Activated CD4-positive, alpha-beta T cell treated with anti-CD3 and anti-CD28 coated beads for 24 hours (primary cell): ENCODE measurements around the gene ESCO1.
"Not testable (repeated sequence)": the region's sequence is repeated elsewhere in the genome, so short reads cannot be mapped to it uniquely, and the experiment has no call there.

Source experiments
- DNase-seq, 2 donors: peaks; one replicate each; pipeline ENCODE4 v3.0.0-alpha.2; 2020; ENCODE audit warnings: low read depth in 2 of 2

ESCO1 gene

DNA sequence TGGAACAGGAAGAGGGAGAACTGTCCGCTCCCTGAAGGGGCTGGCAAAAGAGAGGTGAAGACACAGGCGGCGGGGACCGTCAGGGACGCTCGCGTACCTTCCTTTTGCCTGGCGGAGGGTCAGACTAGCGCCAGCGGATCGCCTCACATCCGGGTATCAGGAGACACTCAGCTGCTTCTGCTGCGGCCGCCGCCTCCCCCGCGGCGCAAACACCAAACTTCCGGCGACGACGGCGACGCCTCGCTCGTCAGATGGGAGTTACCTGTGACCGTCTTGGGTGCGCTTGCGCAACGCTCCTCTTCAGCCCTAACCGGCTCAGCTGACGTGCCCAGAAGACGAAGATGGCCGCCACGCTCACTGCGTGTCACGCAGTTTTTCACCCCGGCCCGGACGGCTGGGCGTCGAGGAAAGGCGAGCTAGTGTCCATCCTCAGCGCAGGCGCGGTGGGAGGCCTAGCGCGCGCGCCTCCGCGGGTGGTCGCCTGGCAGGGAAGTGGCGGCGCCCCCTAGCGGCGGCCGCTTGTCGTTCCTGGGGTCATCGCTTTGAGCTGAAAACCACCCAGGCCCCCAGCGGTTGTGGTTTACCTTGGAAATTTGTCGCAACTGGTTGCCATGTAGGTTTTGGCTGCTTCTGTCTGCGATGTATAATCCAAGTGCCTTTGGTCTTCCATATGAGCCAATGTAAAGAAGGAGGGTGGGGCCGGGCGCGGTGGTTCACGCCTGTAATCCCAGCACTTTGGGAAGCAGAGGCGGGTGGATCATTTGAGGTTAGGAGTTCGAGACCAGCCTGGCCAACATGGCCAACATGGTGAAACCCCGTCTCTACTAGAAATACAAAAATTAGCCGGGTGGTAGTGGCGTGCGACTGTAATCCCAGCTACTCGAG lies at the start of gene ESCO1:
ESCO1 (minus strand) TSS at position 179 of the 885 bp plus-strand sequence. CDS start 25,861 bp downstream, outside the sequence.
- peak; percentile 82 to 89 for DNase-seq

GRCh38 chr18:21640375-21640774 lies 39.9 kb upstream of the ESCO1 start:
- not testable (repeated sequence) for DNase-seq

DNA sequence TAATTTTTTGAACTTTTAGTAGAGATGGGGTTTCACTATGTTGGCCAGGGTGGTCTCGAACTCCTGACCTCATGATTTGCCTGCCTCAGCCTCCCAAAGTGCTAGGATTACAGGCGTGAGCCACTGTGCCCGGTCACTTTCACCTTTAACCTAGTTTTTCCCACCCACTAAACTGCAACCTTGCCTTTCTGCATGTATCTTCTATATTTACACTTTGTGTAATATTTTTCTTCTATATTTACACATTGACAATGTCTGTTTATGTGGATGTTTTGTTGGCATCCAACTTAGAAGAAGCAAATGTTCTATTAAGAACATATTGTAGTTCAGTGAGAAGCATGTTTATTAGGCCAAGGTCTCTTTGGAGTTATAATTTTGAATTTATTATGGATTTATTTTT lies 38.3 kb upstream of the ESCO1 start:
- no peak for DNase-seq

GRCh38 chr18:21636769-21637168 lies 36.3 kb upstream of the ESCO1 start:
- DNase-seq, result no peak

DNA sequence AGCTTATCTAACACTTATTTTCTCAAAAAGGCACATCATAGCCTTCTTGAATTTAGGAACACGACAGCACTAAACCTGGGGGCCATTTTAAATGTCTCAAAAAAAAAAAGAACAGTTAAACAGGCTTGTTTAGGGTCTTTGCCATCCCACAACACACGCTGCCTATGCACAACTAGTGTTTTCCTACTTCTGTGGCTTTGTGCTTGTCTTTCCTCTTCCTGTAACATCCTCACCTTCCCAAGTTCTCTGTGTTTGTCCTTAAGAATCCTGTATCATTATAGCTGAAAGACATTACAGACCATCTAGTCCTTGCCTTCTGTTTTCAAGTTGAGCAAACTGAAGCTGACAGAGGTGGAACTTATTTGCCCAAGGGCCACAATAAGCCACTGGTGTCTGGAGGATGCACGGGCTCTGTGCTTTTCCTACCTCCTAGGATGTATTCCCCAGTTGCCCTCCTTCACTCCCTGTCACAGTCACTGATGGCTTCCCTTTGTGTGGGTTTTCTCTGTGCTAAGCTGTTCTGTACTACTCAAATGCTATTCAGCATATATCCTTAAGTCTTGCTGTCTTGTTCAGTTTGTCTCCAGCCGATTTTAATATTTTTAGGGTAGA lies 34.2 kb upstream of the ESCO1 start:
- no peak for DNase-seq

GRCh38 chr18:21632393-21632792 lies 31.9 kb upstream of the ESCO1 start:
- DNase-seq, result no peak

DNA sequence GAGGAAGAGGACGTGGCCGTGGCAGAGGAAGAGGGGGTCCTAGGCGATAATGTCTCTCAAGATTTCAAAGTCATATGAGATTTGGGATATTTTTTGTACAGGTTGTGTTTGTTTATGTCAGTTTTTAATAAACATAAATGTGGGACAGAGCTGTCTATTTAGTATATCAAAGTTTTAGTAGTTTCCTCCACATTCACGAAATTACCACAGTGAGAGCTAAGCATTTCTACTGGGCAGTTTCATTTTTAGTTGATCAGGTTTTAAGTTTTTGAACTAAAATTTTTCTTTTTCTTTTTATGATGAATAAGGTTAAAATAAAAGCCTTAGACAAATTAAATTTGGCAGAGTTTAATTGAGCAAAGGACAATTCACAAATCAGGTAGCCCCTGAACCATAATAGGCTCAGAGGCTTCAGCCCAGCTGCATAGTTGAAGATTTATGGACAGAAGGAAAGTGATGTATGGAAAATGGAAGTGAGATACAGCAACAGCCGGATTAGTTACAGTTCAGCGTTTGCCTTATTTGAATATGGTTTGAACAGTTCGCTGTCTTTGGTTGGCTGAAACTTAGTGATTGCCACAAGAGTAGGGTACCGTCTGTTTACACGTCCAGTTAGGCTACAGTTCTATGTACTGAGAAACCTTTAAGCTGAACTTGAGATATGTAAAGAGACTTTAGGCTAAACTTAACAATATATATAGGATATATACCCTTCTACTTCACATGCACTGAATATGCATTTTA lies 28.8 kb upstream of the ESCO1 start:
- DNase-seq, result no peak

- DNase-seq, result not testable (repeated sequence)
Measured at GRCh38 chr18:21621640-21622039, 21.1 kb upstream of the ESCO1 start.

DNA sequence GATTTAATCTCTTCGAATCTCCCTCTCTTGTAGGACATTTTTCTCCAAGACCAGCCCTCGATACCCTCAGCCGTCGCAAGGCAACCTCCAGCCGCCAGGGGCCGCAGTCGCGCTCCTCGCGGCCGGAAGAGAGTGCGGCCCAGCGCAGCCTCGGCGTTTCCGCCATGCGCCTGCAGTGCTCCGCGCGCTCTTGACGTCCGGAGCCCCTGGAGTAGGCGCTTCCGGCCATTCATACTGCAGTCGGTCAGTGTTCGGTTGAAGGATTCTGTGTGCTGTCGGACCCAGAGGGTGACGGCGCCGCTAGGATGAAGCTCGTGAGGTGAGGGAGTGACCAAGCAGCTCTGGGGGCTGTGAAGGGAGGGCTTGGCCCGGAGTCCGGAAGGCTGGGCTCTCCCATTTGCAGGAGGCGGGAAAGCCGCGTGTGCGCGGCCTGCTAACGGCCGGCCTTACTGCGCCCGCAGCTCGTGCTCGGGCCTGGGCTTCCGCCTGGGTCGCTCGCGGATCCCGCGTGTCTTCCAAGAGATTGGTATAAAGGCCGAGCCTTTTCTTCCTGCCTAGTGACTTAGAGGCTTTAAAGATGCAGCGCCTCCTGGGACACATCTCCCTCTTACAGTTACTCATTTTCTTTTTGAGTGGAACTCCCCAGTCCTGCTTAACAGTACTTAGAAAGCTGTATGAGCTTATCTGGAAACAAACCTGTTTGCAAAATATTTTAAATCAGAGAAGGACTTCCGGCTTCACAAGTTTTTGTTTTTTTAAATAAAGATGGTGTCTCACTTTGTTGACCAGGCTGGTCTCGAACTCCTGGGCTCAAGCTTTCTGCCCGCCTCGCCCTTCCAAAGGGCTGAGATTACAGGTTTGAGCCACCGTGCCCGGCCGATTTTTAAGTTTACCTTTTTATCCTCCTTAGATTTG lies 11.9 kb upstream of the ESCO1 start, which contains the start of gene SNRPD1:
SNRPD1 (plus strand) TSS at position 190 of the 915 bp plus-strand sequence; CDS start at position 306, 116 bp downstream.
- DNase-seq, result peak; percentile 81 to 82

DNA sequence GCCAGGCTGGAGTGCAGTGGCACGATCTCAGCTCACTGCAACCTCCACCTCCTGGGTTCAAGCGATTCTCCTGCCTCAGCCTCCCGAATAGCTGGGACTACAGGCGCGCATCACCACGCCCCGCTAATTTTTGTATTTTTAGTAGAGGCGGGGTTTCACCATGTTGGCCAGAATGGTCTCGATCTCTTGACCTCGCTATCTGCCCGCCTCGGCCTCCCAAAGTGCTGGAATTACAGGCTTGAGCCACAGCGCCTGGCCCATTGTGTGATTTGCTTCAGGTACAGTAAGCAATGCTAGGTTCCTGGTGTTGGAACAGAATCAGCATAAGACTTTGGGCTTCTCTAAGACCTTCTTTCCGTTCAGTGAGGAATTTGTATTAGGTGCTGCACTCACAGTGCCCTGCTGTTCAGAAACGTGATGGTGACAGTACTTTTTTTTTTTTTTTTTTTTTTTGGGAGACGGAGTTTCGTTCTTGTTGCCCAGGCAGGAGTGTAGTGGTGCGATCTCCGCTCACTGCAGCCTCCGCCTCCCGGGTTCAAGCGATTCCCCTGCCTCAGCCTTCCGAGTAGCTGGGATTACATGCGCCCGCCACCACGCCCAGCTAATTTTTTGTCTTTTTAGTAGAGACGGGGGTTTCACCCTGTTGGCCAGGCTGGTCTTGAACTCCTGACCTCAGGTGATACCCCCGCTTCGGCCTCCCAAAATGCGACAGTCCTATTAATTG lies 11.1 kb upstream of the ESCO1 start:
- not testable (repeated sequence) for DNase-seq

GRCh38 chr18:21605213-21605612 lies 4.7 kb upstream of the ESCO1 start:
- no peak for DNase-seq

DNA sequence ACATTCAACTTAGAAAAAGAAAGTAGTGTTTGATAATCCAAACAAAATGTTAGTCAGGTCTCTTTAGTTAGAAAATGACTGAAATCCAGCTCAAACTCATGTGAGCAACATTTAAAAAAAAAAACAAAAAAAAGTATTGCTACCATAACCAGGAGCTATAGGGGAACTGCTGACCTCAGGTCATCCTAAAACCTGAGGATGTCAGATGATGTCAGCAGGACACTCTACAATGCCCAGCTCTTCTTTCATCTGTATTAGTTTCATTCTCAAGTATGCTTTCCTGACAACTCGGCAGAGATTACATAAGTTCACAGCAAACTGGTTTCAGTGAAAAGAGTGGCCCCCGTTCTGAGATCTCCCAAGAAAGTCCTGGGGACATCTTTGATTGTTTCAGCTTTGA lies 4.2 kb upstream of the ESCO1 start:
- DNase-seq, result no peak

- DNase-seq, result no peak
Measured at GRCh38 chr18:21602299-21602587, 1.7 kb upstream of the ESCO1 start.

GRCh38 chr18:21599585-21600525 lies 649 bp downstream of the ESCO1 start:
- peak in 1 of 2 donors; percentile 31 for DNase-seq

DNA sequence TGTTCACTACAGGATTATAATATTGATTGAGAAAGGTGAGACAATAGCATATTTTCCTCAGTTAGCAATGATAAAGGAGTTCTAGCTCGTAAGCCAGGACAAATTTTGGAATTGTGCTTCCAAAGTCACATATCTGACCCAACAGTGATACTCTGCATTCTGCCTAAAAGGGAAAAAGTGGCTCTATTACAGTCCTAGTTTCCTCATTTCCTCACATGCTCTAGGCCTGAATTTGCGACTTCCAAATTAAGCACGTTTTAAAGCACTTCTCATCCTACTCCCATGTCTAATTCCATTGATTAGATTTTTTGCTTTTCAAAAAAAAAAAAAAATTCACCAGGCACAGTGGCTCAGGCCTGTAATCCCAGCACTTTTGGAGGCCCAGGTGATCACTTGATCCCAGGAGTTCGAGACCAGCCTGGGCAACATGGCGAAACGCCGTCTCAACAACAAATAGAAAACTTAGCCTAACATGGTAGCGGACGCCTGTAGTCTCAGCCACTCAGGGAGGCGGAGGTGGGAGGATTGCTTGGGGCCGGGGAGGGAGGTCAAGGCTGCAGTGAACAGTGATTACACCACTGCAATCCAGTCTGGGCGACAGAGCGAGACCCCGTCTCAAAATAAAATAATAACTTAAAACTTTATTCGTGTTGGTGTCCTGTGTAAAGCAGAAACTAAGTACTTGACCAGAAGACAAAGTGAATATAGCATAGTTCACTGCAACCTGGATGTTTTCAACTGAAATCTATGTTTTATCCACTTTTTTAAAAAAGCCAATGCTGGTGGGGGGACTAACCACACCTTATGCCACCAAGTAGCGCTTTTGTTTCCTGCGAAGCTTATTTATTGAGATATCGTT lies 1.5 kb downstream of the ESCO1 start:
- DNase-seq, result no peak

- no peak for DNase-seq
Measured at GRCh38 chr18:21597620-21598019, 2.9 kb downstream of the ESCO1 start.

DNA sequence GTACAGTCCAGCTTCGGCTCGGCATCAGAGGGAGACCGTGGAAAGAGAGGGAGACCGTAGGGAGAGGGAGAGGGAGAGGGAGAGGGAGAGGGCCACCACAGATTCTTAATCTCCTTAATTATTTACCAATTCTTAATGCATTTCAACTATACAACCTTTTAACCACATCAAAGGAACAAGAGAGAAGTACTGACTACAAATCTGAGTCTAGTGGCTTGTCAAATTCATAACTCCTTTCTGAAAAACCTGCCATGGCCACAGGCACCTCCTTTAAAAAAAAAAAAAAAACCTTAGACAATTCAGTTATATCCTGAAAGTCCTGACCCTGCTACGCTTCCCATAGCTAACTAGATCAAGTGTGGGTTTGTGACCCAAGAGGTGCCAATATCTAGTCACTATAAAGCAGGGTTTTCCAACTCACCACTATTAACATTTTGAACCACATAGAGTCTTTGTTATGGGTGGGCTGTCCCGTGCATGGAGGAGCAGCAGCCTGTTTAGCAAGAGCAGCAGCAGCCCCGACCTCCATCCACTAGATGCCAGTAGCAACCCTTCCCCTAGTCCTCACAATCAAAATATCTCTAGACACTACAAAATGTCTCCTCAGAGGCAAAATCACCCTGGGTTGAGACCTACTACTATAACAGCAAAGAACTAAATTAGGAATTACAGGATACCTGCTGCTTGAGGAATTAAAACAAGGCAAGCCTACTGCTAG lies 6.8 kb downstream of the ESCO1 start:
- no peak for DNase-seq

DNA sequence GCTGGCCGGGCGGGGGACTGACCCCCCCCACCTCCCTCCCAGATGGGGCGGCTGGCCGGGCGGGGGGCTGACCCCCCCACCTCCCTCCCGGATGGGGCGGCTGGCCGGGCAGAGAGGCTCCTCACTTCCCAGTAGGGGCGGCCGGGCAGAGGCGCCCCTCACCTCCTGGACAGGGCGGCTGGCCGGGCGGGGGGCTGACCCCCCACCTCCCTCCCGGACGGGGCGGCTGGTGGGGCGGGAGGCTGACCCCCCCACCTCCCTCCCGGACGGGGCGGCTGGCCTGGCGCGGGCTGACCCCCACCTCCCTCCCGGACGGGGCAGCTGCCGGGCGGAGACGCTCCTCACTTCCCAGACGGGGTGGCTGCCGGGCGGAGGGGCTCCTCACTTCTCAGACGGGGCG lies 8.1 kb downstream of the ESCO1 start:
- not testable (repeated sequence) for DNase-seq
